GM12878 (cell line): Measurements from ENCODE around the gene CDKL5. TPM values are rescaled to one million over a fixed set of nuclear protein-coding genes. Genes with fewer than 3 reads are reported as not detected.

Source experiments
- ATAC-seq: fragments of 200-7000 bp; cut with Tn5 transposase; 3 replicates; pipeline ENCODE4 v1.9.1; 2020; ENCODE audit warnings: mild to moderate bottlenecking, moderate library complexity
- BruUV-seq: library from RNA; stranded (reverse); fragments of 400-500 nt; replicated peaks from 2 replicates; lab custom pipeline; 2021; lab: Mats Ljungman, UMichigan
- CTCF ChIA-PET: fragments of 300-600 bp; sonication (Branson Sonifier 250); formaldehyde crosslinking; extraction: SDS; loops from one replicate; lab custom pipeline; 2021; ENCODE audit warnings: inconsistent platforms; lab: Yijun Ruan, JAX
- POLR2A ChIA-PET: fragments of 350-600 bp; formaldehyde crosslinking; extraction: SDS; loops from one replicate; lab custom pipeline; 2021; ENCODE audit warnings: inconsistent platforms; lab: Charles Lee
- RAD21 ChIA-PET: fragments of 300-600 bp; sonication (Branson Sonifier 250); formaldehyde crosslinking; loops from one replicate; lab custom pipeline; 2023; ENCODE audit warnings: antibody characterized with exemption; ENCODE audit not compliant: unreplicated experiment; lab: Charles Lee
- SMC1A ChIA-PET: fragments of 300-600 bp; sonication (Branson Sonifier 250); formaldehyde crosslinking; loops from one replicate; lab custom pipeline; 2023; ENCODE audit not compliant: unreplicated experiment, uncharacterized antibody; lab: Charles Lee
- DNase-seq: peaks from one replicate; pipeline ENCODE4 v3.0.0-alpha.2; 2011; ENCODE audit warnings: low read depth, low spot score
- FAIRE-seq: peaks from 3 replicates; lab custom pipeline; 2011; peaks lifted over from hg19 to GRCh38; lab: Jason Lieb, UNC
- H2AFZ ChIP-seq: 2 replicates; pipeline ENCODE4 v1.6.0; 2011; ENCODE audit warnings: low read depth, low read length, control low read depth; ENCODE audit not compliant: control insufficient read depth
- H3K27ac ChIP-seq: 2 replicates; pipeline ENCODE4 v1.5.1; 2011; ENCODE audit warnings: control low read depth; ENCODE audit not compliant: control insufficient read depth, insufficient read depth
- H3K27me3 ChIP-seq, 2 experiments: replicated peaks in 1 of 2; 2 replicates each; pipeline versions ENCODE4 v1.6.0 to v1.6.1; 2011; ENCODE audit warnings: low read length in 1 of 2; ENCODE audit not compliant: control insufficient read depth in 2 of 2, insufficient read depth in 2 of 2
- H3K36me3 ChIP-seq, 2 experiments: 2 replicates each; pipeline ENCODE4 v1.5.1; 2011; ENCODE audit warnings: low read length in 1 of 2; ENCODE audit not compliant: control insufficient read depth in 2 of 2, insufficient read depth in 2 of 2
- H3K4me1 ChIP-seq: 2 replicates; pipeline ENCODE4 v1.6.1; 2011; ENCODE audit warnings: mild to moderate bottlenecking, low read length, moderate library complexity, mixed read lengths; ENCODE audit not compliant: control insufficient read depth, insufficient read depth
- H3K4me2 ChIP-seq: 2 replicates; pipeline ENCODE4 v1.6.0; 2011; ENCODE audit warnings: control low read depth; ENCODE audit not compliant: control insufficient read depth, insufficient read depth
- H3K4me3 ChIP-seq: fragments of 200-600 bp; sonication (generic); 2 replicates; pipeline ENCODE4 v1.5.1; 2016
- H3K79me2 ChIP-seq: 2 replicates; pipeline ENCODE4 v1.6.0; 2011; ENCODE audit warnings: low read length; ENCODE audit not compliant: control insufficient read depth, insufficient read depth
- H3K9ac ChIP-seq: 2 replicates; pipeline ENCODE4 v1.8.0; 2011; ENCODE audit warnings: low read length, control low read depth, mixed read lengths; ENCODE audit not compliant: control insufficient read depth, insufficient read depth
- H3K9me3 ChIP-seq: replicated peaks from 3 replicates; pipeline ENCODE4 v1.5.1; 2011; ENCODE audit warnings: mild to moderate bottlenecking, low read length; ENCODE audit not compliant: control insufficient read depth, insufficient read depth
- H4K20me1 ChIP-seq: 2 replicates; pipeline ENCODE4 v1.6.0; 2011; ENCODE audit not compliant: control insufficient read depth, insufficient read depth
- CEBPB ChIP-seq, 2 experiments: fragments of 150-350 bp in 1 of 2; IDR thresholded peaks; 2 replicates each; pipeline ENCODE4 v1.6.1; 2012 to 2014; ENCODE audit warnings: low read depth in 2 of 2, low read length in 2 of 2, borderline replicate concordance in 1 of 2, inconsistent platforms in 1 of 2
- E4F1 ChIP-seq: fragments of 450-650 bp; IDR thresholded peaks from 2 replicates; pipeline ENCODE4 v1.6.1; 2018; ENCODE audit warnings: borderline replicate concordance, mild to moderate bottlenecking; ENCODE audit not compliant: partially characterized antibody
- HDAC2 ChIP-seq: fragments of 200-600 bp; sonication (generic); IDR thresholded peaks from 2 replicates; pipeline ENCODE4 v1.6.1; 2017
- HDAC6 ChIP-seq: fragments of 200-600 bp; sonication (generic); IDR thresholded peaks from one replicate; pipeline ENCODE4 v1.8.0; 2017; ENCODE audit warnings: antibody characterized with exemption; ENCODE audit not compliant: unreplicated experiment
- NKRF ChIP-seq: fragments of 450-650 bp; conservative IDR thresholded peaks from 2 replicates; pipeline ENCODE4 v1.6.1; 2017; ENCODE audit warnings: mild to moderate bottlenecking, moderate library complexity
- REST ChIP-seq: IDR thresholded peaks from 2 replicates; pipeline ENCODE4 v1.6.1; 2012; ENCODE audit warnings: mild to moderate bottlenecking, low read depth, low read length
- SIN3A ChIP-seq: IDR thresholded peaks from 2 replicates; pipeline ENCODE4 v1.6.1; 2012; ENCODE audit warnings: low read depth, low read length, improper control_type of control experiment
- SIX5 ChIP-seq: IDR thresholded peaks from 2 replicates; pipeline ENCODE4 v1.6.1; 2011; ENCODE audit warnings: mild to moderate bottlenecking, low read depth, low read length, moderate library complexity; ENCODE audit not compliant: severe bottlenecking
- SMAD5 ChIP-seq: IDR thresholded peaks from 2 replicates; pipeline ENCODE4 v1.6.1; 2016; ENCODE audit warnings: antibody characterized with exemption, low read depth
- TAF1 ChIP-seq: IDR thresholded peaks from 2 replicates; pipeline ENCODE4 v1.6.1; 2011; ENCODE audit warnings: mild to moderate bottlenecking, low read depth, low read length, borderline replicate concordance
- TCF12 ChIP-seq: IDR thresholded peaks from 2 replicates; pipeline ENCODE4 v1.6.1; 2011; ENCODE audit warnings: low read depth, mild to moderate bottlenecking, low read length
- WRNIP1 ChIP-seq: IDR thresholded peaks from 2 replicates; pipeline ENCODE4 v1.6.1; 2011; ENCODE audit warnings: low read depth, low read length, improper control_type of control experiment, borderline replicate concordance
- WGBS: methylation state at CpG from one replicate; pipeline ENCODE4 v1.1.6; 2016; ENCODE audit warnings: low lambda C conversion rate; ENCODE audit not compliant: insufficient replicate concordance, insufficient coverage; ENCODE audit errors: missing lambda C conversion rate; 5-methylcytosine and 5-hydroxymethylcytosine counted together
- in situ Hi-C: fragments of 300-500 bp; cut with MboI; formaldehyde crosslinking; loops from 9 replicates; pipeline ENCODE4 v1.14.3; 2018; ENCODE audit warnings: mixed read lengths
- intact Hi-C: fragments of 100-400 bp; cut with micrococcal nuclease; formaldehyde crosslinking; loops from one replicate; pipeline ENCODE4 v1.14.2; 2022; ENCODE audit not compliant: unreplicated experiment
- polyA plus RNA-seq, 11 experiments: library from polyadenylated mRNA; depleted of rRNA in 4 of 11; unstranded in 6 of 11; stranded (reverse) in 5 of 11; fragments of >200 nt; fragmentation: Nextera tagmentation in 4 of 11; fragmentation: Illumina TruSeq in 1 of 11; extraction: Ambion mirVana in 4 of 11; extraction: Trizol in 1 of 11; gene quantifications; 1 replicate in 1 of 11; 2 replicates in 10 of 11; pipeline versions ENCODE4 v1.2.1 to v1.2.3, GENCODE V29; 2011 to 2016; ENCODE audit warnings: inconsistent platforms in 2 of 11, missing spikeins in 2 of 11, low read depth in 1 of 11
- total RNA-seq, 4 experiments: library from RNA; depleted of rRNA in 3 of 4; stranded (reverse); fragments of >200 nt in 3 of 4; fragmentation: Illumina TruSeq in 1 of 4; extraction: Trizol in 1 of 4; gene quantifications; 2 replicates each; pipeline versions ENCODE4 v1.2.1 to v1.2.3, GENCODE V29; 2013 to 2021
- TF ChIP-seq, protein P1 (sequence below), 3 experiments: IDR thresholded peaks in 2 of 3; conservative IDR thresholded peaks in 1 of 3; 2 replicates each; pipeline ENCODE4 v1.5.1; 2011; ENCODE audit warnings: low read depth in 3 of 3, low read length in 3 of 3, mild to moderate bottlenecking in 3 of 3, control low read depth in 2 of 3, moderate library complexity in 2 of 3, inconsistent platforms in 1 of 3, mixed read lengths in 1 of 3; ENCODE audit not compliant: control insufficient read depth in 2 of 3, insufficient read depth in 1 of 3; ENCODE audit errors: extremely low read depth in 1 of 3

The CDKL5 gene
- total and polyA plus RNA-seq, 10 of the 15 experiments (the other 5 are each of a cell fraction or from before 2014, with no cell fraction given): 1.4 to 14.5 (median 6.3) TPM

- intact Hi-C loops (no loop called here), in situ Hi-C loops (no loop called here)
- ChIA-PET RAD21 (no interaction called here), CTCF (no interaction called here), SMC1A (interaction anchor here (0.6 kb wide), 1 partner anchor 79 kb away, joined by 3 read pairs; no protein-coding TSS in a partner anchor), POLR2A (no interaction called here)
- BruUV-seq: no TSS peak
- Histone ChIP-seq H3K9me3 (no peaks in the 10 kb centered on the region), H3K27ac (no peak overlapping the region), H3K36me3 (no peaks in the 10 kb centered on the region), H3K4me1 (no peaks in the 10 kb centered on the region), H2AFZ (no peak overlapping the region), H3K79me2 (no peaks in the 10 kb centered on the region), H3K27me3 (no peaks in the 10 kb centered on the region), H3K4me3 (no peak overlapping the region), H3K4me2 (no peak overlapping the region), H4K20me1 (no peaks in the 10 kb centered on the region), H3K9ac (no peak overlapping the region)
- ATAC-seq (no peak), DNase-seq (no peak), FAIRE-seq (no peak)
- WGBS: 65% methylated on average over 4 of the region's 4 CpGs
- TF ChIP-seq HDAC6 (no peak), CEBPB (IDR thresholded peaks at IDR 0.05; ENCODE audit: borderline replicate concordance in 1 of 2, low read depth in 2 of 2, low read length in 2 of 2) (no peak), E4F1 (no peak), HDAC2 (no peak), REST (no peak), SIN3A (no peak), SMAD5 (no peak), WRNIP1 (no peak), TAF1 (no peak), TCF12 (no peak), NKRF (no peak), SIX5 (no peak)
- TF ChIP-seq, protein P1, sequence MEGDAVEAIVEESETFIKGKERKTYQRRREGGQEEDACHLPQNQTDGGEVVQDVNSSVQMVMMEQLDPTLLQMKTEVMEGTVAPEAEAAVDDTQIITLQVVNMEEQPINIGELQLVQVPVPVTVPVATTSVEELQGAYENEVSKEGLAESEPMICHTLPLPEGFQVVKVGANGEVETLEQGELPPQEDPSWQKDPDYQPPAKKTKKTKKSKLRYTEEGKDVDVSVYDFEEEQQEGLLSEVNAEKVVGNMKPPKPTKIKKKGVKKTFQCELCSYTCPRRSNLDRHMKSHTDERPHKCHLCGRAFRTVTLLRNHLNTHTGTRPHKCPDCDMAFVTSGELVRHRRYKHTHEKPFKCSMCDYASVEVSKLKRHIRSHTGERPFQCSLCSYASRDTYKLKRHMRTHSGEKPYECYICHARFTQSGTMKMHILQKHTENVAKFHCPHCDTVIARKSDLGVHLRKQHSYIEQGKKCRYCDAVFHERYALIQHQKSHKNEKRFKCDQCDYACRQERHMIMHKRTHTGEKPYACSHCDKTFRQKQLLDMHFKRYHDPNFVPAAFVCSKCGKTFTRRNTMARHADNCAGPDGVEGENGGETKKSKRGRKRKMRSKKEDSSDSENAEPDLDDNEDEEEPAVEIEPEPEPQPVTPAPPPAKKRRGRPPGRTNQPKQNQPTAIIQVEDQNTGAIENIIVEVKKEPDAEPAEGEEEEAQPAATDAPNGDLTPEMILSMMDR (IDR thresholded peaks at IDR 0.05 in 2 of 3, conservative IDR thresholded peaks at IDR 0.05 in 1 of 3; ENCODE audit: control insufficient read depth in 2 of 3, extremely low read depth in 1 of 3, insufficient read depth in 1 of 3, low read depth in 3 of 3, low read length in 3 of 3): no peak
Measured at GRCh38 chrX:18647621-18648020, 222.2 kb downstream of the CDKL5 start.
